ENCODE measurements around the gene RNF115.

- TF ChIP-seq CTCF (IDR thresholded peaks at IDR 0.05) (no peak), POLR2A (IDR thresholded peaks at IDR 0.05) (no peak)
Measured at GRCh38 chr1:145857170-145857569, 33.3 kb upstream of the RNF115 start.
